H9 (cell line): ENCODE data around the gene ITPR3. TPM values are rescaled to one million over a fixed set of nuclear protein-coding genes. Genes with fewer than 3 reads are reported as not detected.

Experiments used
- DNase-seq: peaks from one replicate; pipeline ENCODE4 v3.0.0-alpha.2; 2017
- H2AFZ ChIP-seq: one replicate; pipeline ENCODE4 v1.6.1; 2013; ENCODE audit warnings: mild to moderate bottlenecking, low read length, control low read depth, moderate library complexity
- H2AK5ac ChIP-seq: 2 replicates; pipeline ENCODE4 v1.6.1; 2013; ENCODE audit warnings: low read length, control low read depth, mixed read lengths; ENCODE audit not compliant: insufficient read length
- H2BK120ac ChIP-seq: one replicate; pipeline ENCODE4 v1.6.1; 2013; ENCODE audit warnings: low read depth, mild to moderate bottlenecking, low read length, control low read depth, inconsistent platforms; ENCODE audit not compliant: poor library complexity, severe bottlenecking
- H2BK12ac ChIP-seq: 2 replicates; pipeline ENCODE4 v1.6.1; 2013; ENCODE audit warnings: low read length, control low read depth, mixed read lengths, low read depth; ENCODE audit not compliant: insufficient read length
- H2BK15ac ChIP-seq: 2 replicates; pipeline ENCODE4 v1.6.1; 2013; ENCODE audit warnings: low read depth, low read length, control low read depth
- H2BK20ac ChIP-seq: one replicate; pipeline ENCODE4 v1.6.1; 2013; ENCODE audit warnings: low read depth, mild to moderate bottlenecking, low read length, control low read depth, inconsistent platforms; ENCODE audit not compliant: poor library complexity, severe bottlenecking
- H2BK5ac ChIP-seq: 2 replicates; pipeline ENCODE4 v1.6.1; 2013; ENCODE audit warnings: low read length, control low read depth, mixed read lengths; ENCODE audit not compliant: insufficient read length
- H3K14ac ChIP-seq: 2 replicates; pipeline ENCODE4 v1.6.1; 2013; ENCODE audit warnings: low read length, control low read depth; ENCODE audit not compliant: insufficient read depth
- H3K18ac ChIP-seq: 2 replicates; pipeline ENCODE4 v1.6.1; 2013; ENCODE audit warnings: low read depth, mild to moderate bottlenecking, mixed read lengths, low read length, control low read depth; ENCODE audit not compliant: insufficient read length
- H3K23ac ChIP-seq: 2 replicates; pipeline ENCODE4 v1.6.1; 2013; ENCODE audit warnings: low read length, control low read depth, mixed read lengths, low read depth; ENCODE audit not compliant: insufficient read length
- H3K23me2 ChIP-seq: 2 replicates; pipeline ENCODE4 v1.6.1; 2013; ENCODE audit warnings: low read depth, mild to moderate bottlenecking, mixed read lengths, low read length, control low read depth; ENCODE audit not compliant: insufficient read length, poor library complexity, severe bottlenecking
- H3K27ac ChIP-seq: 2 replicates; pipeline ENCODE4 v1.5.1; 2013; ENCODE audit warnings: low read length, control low read depth, mixed read lengths, low read depth; ENCODE audit not compliant: insufficient read length
- H3K27me3 ChIP-seq: 2 replicates; pipeline ENCODE4 v1.6.1; 2013; ENCODE audit warnings: low read length, control low read depth, inconsistent platforms; ENCODE audit not compliant: insufficient read depth
- H3K4ac ChIP-seq: 2 replicates; pipeline ENCODE4 v1.6.1; 2013; ENCODE audit warnings: low read depth, mild to moderate bottlenecking, control low read depth, inconsistent platforms, low read length, moderate library complexity
- H3K4me1 ChIP-seq: 2 replicates; pipeline ENCODE4 v1.6.1; 2013; ENCODE audit warnings: low read length, control low read depth, inconsistent platforms; ENCODE audit not compliant: insufficient read depth
- H3K4me2 ChIP-seq: 2 replicates; pipeline ENCODE4 v1.6.1; 2013; ENCODE audit warnings: low read length, control low read depth, mixed read lengths; ENCODE audit not compliant: insufficient read length, insufficient read depth
- H3K56ac ChIP-seq: 2 replicates; pipeline ENCODE4 v1.6.1; 2013; ENCODE audit warnings: low read depth, mild to moderate bottlenecking, mixed read lengths, low read length, control low read depth; ENCODE audit not compliant: insufficient read length
- H3K79me1 ChIP-seq: 2 replicates; pipeline ENCODE4 v1.6.1; 2013; ENCODE audit warnings: low read depth, mild to moderate bottlenecking, moderate library complexity, low read length, control low read depth, inconsistent platforms; ENCODE audit not compliant: insufficient read depth, poor library complexity, severe bottlenecking
- H3K79me2 ChIP-seq: 2 replicates; pipeline ENCODE4 v1.6.1; 2013; ENCODE audit warnings: low read length, control low read depth, inconsistent platforms; ENCODE audit not compliant: insufficient read depth
- H3K9ac ChIP-seq: 2 replicates; pipeline ENCODE4 v1.6.1; 2013; ENCODE audit warnings: low read length, control low read depth, mixed read lengths; ENCODE audit not compliant: insufficient read length; ENCODE audit errors: extremely low read depth
- H3K9me3 ChIP-seq: one replicate; pipeline ENCODE4 v1.6.1; 2013; ENCODE audit warnings: low read depth, low read length, inconsistent platforms; ENCODE audit not compliant: control insufficient read depth
- H3T11ph ChIP-seq: one replicate; pipeline ENCODE4 v1.6.1; 2013; ENCODE audit warnings: mild to moderate bottlenecking, low read length, control low read depth, inconsistent platforms
- H4K20me1 ChIP-seq: one replicate; pipeline ENCODE4 v1.6.1; 2013; ENCODE audit not compliant: control insufficient read depth, insufficient read length, insufficient read depth
- H4K5ac ChIP-seq: 2 replicates; pipeline ENCODE4 v1.6.1; 2013; ENCODE audit warnings: low read depth, mild to moderate bottlenecking, mixed read lengths, low read length, control low read depth; ENCODE audit not compliant: insufficient read length
- H4K8ac ChIP-seq: replicated peaks from 2 replicates; pipeline ENCODE4 v1.6.1; 2013; ENCODE audit warnings: low read length, control low read depth, mixed read lengths, low read depth; ENCODE audit not compliant: insufficient read length
- H4K91ac ChIP-seq: 2 replicates; pipeline ENCODE4 v1.6.1; 2013; ENCODE audit warnings: low read depth, mild to moderate bottlenecking, moderate library complexity, mixed read lengths, low read length, control low read depth; ENCODE audit not compliant: insufficient read length
- H3K27ac Mint-ChIP-seq, 3 experiments: 2 replicates in 2 of 3; 3 replicates in 1 of 3; pipeline ENCODE4 v1.8.0; 2020 to 2021; ENCODE audit warnings: mixed read lengths in 3 of 3, mild to moderate bottlenecking in 1 of 3, moderate library complexity in 1 of 3
- H3K27me3 Mint-ChIP-seq: 2 replicates; pipeline ENCODE4 v1.8.0; 2021; ENCODE audit warnings: low read depth, mild to moderate bottlenecking, moderate library complexity, mixed read lengths
- H3K36me3 Mint-ChIP-seq, 3 experiments: 2 replicates in 2 of 3; 3 replicates in 1 of 3; pipeline ENCODE4 v1.8.0; 2020 to 2021; ENCODE audit warnings: low read depth in 3 of 3, mixed read lengths in 3 of 3; ENCODE audit not compliant: insufficient read depth in 1 of 3
- H3K4me1 Mint-ChIP-seq, 2 experiments: 2 replicates each; pipeline ENCODE4 v1.8.0; 2020; ENCODE audit warnings: mixed read lengths in 2 of 2
- H3K4me3 Mint-ChIP-seq, 2 experiments: 2 replicates in 1 of 2; 3 replicates in 1 of 2; pipeline ENCODE4 v1.8.0; 2020 to 2021; ENCODE audit warnings: mild to moderate bottlenecking in 2 of 2, mixed read lengths in 2 of 2, moderate library complexity in 1 of 2
- H3K9me3 Mint-ChIP-seq, 2 experiments: 2 replicates in 1 of 2; 3 replicates in 1 of 2; pipeline ENCODE4 v1.8.0; 2020; ENCODE audit warnings: mild to moderate bottlenecking in 2 of 2, mixed read lengths in 2 of 2, moderate library complexity in 1 of 2
- CTCF ChIP-seq: fragments of 200-600 bp; sonication (generic); conservative IDR thresholded peaks from 3 replicates; pipeline ENCODE4 v1.8.0; 2021; ENCODE audit warnings: antibody characterized with exemption, mild to moderate bottlenecking
- WGBS: extraction: QIAGEN DNeasy Blood & Tissue Kit; methylation state at CpG from one replicate; pipeline ENCODE4 v1.1.7; 2013; ENCODE audit warnings: missing lambda C conversion rate, low lambda C conversion rate, mixed read lengths; ENCODE audit not compliant: insufficient read length; ENCODE audit errors: extremely low coverage; 5-methylcytosine and 5-hydroxymethylcytosine counted together
- total RNA-seq: library from RNA; stranded (reverse); gene quantifications from 2 replicates; pipeline ENCODE4 v1.2.1, GENCODE V29; 2021

ITPR3 gene
- total RNA-seq, 1 experiment from 2014 or later = 40.3 TPM

DNA sequence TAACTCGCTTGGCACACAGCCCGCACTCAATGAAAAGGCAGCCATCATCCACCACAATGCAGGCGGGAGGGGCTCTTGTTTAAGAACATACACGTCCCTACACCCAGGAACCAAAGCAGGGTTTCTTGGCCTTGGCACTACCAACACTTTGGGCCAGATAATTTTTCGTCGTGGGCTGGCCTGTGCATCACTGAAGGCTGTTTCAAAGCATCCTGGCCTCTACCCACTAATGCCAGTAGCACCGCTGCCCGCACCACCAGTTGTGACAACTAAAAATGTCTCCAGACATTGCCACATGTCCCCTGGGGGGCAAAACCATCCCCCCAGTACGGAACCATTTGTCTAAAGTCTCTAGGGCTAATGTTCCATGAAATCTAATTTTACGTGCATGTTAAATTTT lies 77.4 kb downstream of the ITPR3 start:
- H3K79me1 ChIP-seq = no peaks in the 10 kb centered on the region
- no peak overlapping the region for H3K23ac ChIP-seq
- H3K79me2 ChIP-seq = no peaks in the 10 kb centered on the region
- H3K4ac ChIP-seq = no peak overlapping the region
- H2BK120ac ChIP-seq = no peak overlapping the region
- no peak overlapping the region for H3K27ac ChIP-seq
- no peak overlapping the region for H4K5ac ChIP-seq
- H4K20me1 ChIP-seq = no peaks in the 10 kb centered on the region
- no peak for DNase-seq
- H3K27me3 ChIP-seq = no peaks in the 10 kb centered on the region
- no peak overlapping the region for H3K9ac ChIP-seq
- Mint-ChIP-seq H3K4me1 (peaks cover 14 to 15% of the 10 kb centered on the region in 2 experiments), H3K27me3 (no peaks in the 10 kb centered on the region), H3K9me3 (no peaks in the 10 kb centered on the region), H3K27ac (0 out of 7 replicates have a peak overlapping the region, but pooled peaks of 1 of the 3 experiments have one; percentile 61), H3K4me3 (no peak overlapping the region), H3K36me3 (peaks cover 11 to 67% (median 61%) of the 10 kb centered on the region in 3 experiments; a peak in 6 of 7 replicates)
- H2AFZ ChIP-seq = no peak overlapping the region
- no peak overlapping the region for H2BK12ac ChIP-seq
- no peak overlapping the region for H2AK5ac ChIP-seq
- WGBS = no CpG with 5 or more reads among the region's 10 CpGs
- H3K4me2 ChIP-seq = no peak overlapping the region
- TF ChIP-seq CTCF = no peak
- no peak overlapping the region for H3T11ph ChIP-seq
- no peak overlapping the region for H3K18ac ChIP-seq
- H3K4me1 ChIP-seq = 0 out of 2 replicates have a peak, but pooled peaks cover 3% of the 10 kb centered on the region
- no peak overlapping the region for H4K91ac ChIP-seq
- no peaks in the 10 kb centered on the region for H3K23me2 ChIP-seq
- no peak overlapping the region for H3K14ac ChIP-seq
- H2BK5ac ChIP-seq = no peak overlapping the region
- H3K56ac ChIP-seq = no peak overlapping the region
- no peak overlapping the region for H2BK20ac ChIP-seq
- H2BK15ac ChIP-seq = no peak overlapping the region
- H4K8ac ChIP-seq = no peak overlapping the region
- no peaks in the 10 kb centered on the region for H3K9me3 ChIP-seq
